GM12878 (cell line): Measurements from ENCODE around the gene FBXL7.

ENCODE experiments used
- BHLHE40 ChIP-seq, 2 experiments: fragments of 450-650 bp in 1 of 2; IDR thresholded peaks; 2 replicates each; pipeline ENCODE4 v1.6.1; 2011 to 2017; ENCODE audit warnings: low read depth in 2 of 2, borderline replicate concordance in 1 of 2, improper control_type of control experiment in 1 of 2, low read length in 1 of 2, mild to moderate bottlenecking in 1 of 2
- POLR2A ChIP-seq: IDR thresholded peaks from 2 replicates; pipeline ENCODE4 v1.6.1; 2011; ENCODE audit warnings: low read depth, mild to moderate bottlenecking, low read length
- RB1 ChIP-seq: fragments of 450-650 bp; formaldehyde crosslinking; IDR thresholded peaks from 2 replicates; pipeline ENCODE4 v1.6.1; 2017; ENCODE audit warnings: mild to moderate bottlenecking, borderline replicate concordance

GRCh38 chr5:15579193-15579990 lies 79.4 kb downstream of the FBXL7 start:
- TF ChIP-seq BHLHE40 (IDR thresholded peaks at IDR 0.05; ENCODE audit: borderline replicate concordance in 1 of 2, low read depth in 2 of 2, low read length in 1 of 2) (no peak), POLR2A (no peak), RB1 (no peak)
